Panc1 (cell line): ENCODE results near the gene PCNX2.

Experiments
- CTCF ChIP-seq: fragments of 450-650 bp; IDR thresholded peaks from 2 replicates; pipeline ENCODE4 v1.5.1; 2017; ENCODE audit warnings: mild to moderate bottlenecking
- POLR2AphosphoS5 ChIP-seq: IDR thresholded peaks from 2 replicates; pipeline ENCODE4 v1.6.1; 2012; ENCODE audit warnings: mild to moderate bottlenecking, low read depth, low read length, moderate library complexity
- REST ChIP-seq, 2 experiments: IDR thresholded peaks; 2 replicates each; pipeline ENCODE4 v1.6.1; 2011 to 2012; ENCODE audit warnings: low read depth in 2 of 2, control low read depth in 1 of 2, low read length in 1 of 2, mild to moderate bottlenecking in 1 of 2, moderate library complexity in 1 of 2; ENCODE audit not compliant: insufficient read depth in 1 of 2
- TCF7L2 ChIP-seq: IDR thresholded peaks from 2 replicates; pipeline ENCODE4 v1.6.1; 2011; ENCODE audit warnings: mild to moderate bottlenecking, low read depth, low read length, inconsistent platforms

- no peak for TF ChIP-seq CTCF
- no peak for TF ChIP-seq POLR2AphosphoS5
- TF ChIP-seq REST (IDR thresholded peaks at IDR 0.05; ENCODE audit: insufficient read depth in 1 of 2, low read depth in 2 of 2, low read length in 1 of 2), result no peak
- TF ChIP-seq TCF7L2, result no peak
Observed at GRCh38 chr1:233140974-233141373, 154.6 kb downstream of the PCNX2 start.
